K562 (cell line): ENCODE data around the gene EIF1. TPM values are rescaled to one million over a fixed set of nuclear protein-coding genes. Genes with fewer than 3 reads are reported as not detected.

Source experiments
- DACH1 ChIP-seq: fragments of 450-650 bp; IDR thresholded peaks from 2 replicates; pipeline ENCODE4 v1.6.1; 2018; ENCODE audit not compliant: partially characterized antibody
- ETV5 ChIP-seq: sonication (generic); formaldehyde crosslinking; IDR thresholded peaks from 2 replicates; pipeline ENCODE4 v1.4.0; 2020; ENCODE audit warnings: low read depth, mild to moderate bottlenecking, missing genetic modification reagents
- RBM14 ChIP-seq: fragments of 200-400 bp; formaldehyde crosslinking; IDR thresholded peaks from 2 replicates; pipeline ENCODE4 v1.6.1; 2018; ENCODE audit warnings: low read depth, mild to moderate bottlenecking, low read length, moderate library complexity, borderline replicate concordance; ENCODE audit not compliant: insufficient read depth
- ZNF140 ChIP-seq: fragments of 250-450 bp; sonication (Bioruptor Pico); IDR thresholded peaks from 2 replicates; pipeline ENCODE4 v1.8.0; 2021; ENCODE audit warnings: moderate library complexity, mild to moderate bottlenecking, inconsistent platforms
- ZNF589 ChIP-seq: fragments of 200-800 bp; sonication (Bioruptor generic); IDR thresholded peaks from 2 replicates; pipeline ENCODE4 v1.6.1; 2016; ENCODE audit warnings: low read depth, missing genetic modification characterization, missing compliant biosample characterization
- polyA plus RNA-seq, 8 experiments: library from polyadenylated mRNA; depleted of rRNA in 4 of 8; stranded (reverse) in 5 of 8; unstranded in 3 of 8; fragments of >200 nt; fragmentation: Nextera tagmentation in 2 of 8; fragmentation: Illumina TruSeq in 1 of 8; extraction: Ambion mirVana in 2 of 8; extraction: Trizol in 1 of 8; gene quantifications; 2 replicates each; pipeline versions ENCODE4 v1.2.1 to v1.2.3, GENCODE V29; 2011 to 2014; ENCODE audit warnings: inconsistent platforms in 1 of 8, missing spikeins in 1 of 8
- total RNA-seq, 7 experiments: library from RNA; depleted of rRNA in 6 of 7; stranded (reverse); fragments of >200 nt in 6 of 7; fragmentation: Illumina TruSeq in 2 of 7; extraction: Trizol in 2 of 7; gene quantifications; 2 replicates each; pipeline versions ENCODE4 v1.2.1 to v1.2.3, GENCODE V29; 2011 to 2021; ENCODE audit warnings: low replicate concordance in 1 of 7
- TF ChIP-seq, protein P1 (sequence below): sonication (generic); formaldehyde crosslinking; IDR thresholded peaks from 2 replicates; pipeline ENCODE4 v1.8.0; 2022; ENCODE audit warnings: missing genetic modification reagents, mild to moderate bottlenecking, borderline replicate concordance
- TF ChIP-seq, protein P2 (sequence below): fragments of 250-450 bp; sonication (Bioruptor Pico); IDR thresholded peaks from 2 replicates; pipeline ENCODE4 v1.8.0; 2021; ENCODE audit warnings: moderate library complexity, mild to moderate bottlenecking, inconsistent platforms
- TF ChIP-seq, protein P3 (sequence below): fragments of 250-450 bp; sonication (Bioruptor Pico); IDR thresholded peaks from 2 replicates; pipeline ENCODE4 v1.5.0; 2021
- TF ChIP-seq, protein P4 (sequence below): IDR thresholded peaks from 2 replicates; pipeline ENCODE4 v1.6.1; 2011; ENCODE audit not compliant: insufficient read length; ENCODE audit errors: extremely low read depth
- TF ChIP-seq, protein P5 (sequence below), 2 experiments: fragments of 450-650 bp; IDR thresholded peaks; 2 replicates each; pipeline ENCODE4 v1.6.1; 2018; ENCODE audit warnings: mild to moderate bottlenecking in 2 of 2, low read depth in 1 of 2; ENCODE audit not compliant: partially characterized antibody in 2 of 2
- TF ChIP-seq, protein P6 (sequence below): fragments of 450-650 bp; IDR thresholded peaks from 2 replicates; pipeline ENCODE4 v1.6.1; 2016; ENCODE audit warnings: antibody characterized with exemption

Gene EIF1
- total and polyA plus RNA-seq, 9 of the 15 experiments (the other 6 are each of a cell fraction or from before 2014, with no cell fraction given) = 67.0 to 1,204 (median 320) TPM

DNA sequence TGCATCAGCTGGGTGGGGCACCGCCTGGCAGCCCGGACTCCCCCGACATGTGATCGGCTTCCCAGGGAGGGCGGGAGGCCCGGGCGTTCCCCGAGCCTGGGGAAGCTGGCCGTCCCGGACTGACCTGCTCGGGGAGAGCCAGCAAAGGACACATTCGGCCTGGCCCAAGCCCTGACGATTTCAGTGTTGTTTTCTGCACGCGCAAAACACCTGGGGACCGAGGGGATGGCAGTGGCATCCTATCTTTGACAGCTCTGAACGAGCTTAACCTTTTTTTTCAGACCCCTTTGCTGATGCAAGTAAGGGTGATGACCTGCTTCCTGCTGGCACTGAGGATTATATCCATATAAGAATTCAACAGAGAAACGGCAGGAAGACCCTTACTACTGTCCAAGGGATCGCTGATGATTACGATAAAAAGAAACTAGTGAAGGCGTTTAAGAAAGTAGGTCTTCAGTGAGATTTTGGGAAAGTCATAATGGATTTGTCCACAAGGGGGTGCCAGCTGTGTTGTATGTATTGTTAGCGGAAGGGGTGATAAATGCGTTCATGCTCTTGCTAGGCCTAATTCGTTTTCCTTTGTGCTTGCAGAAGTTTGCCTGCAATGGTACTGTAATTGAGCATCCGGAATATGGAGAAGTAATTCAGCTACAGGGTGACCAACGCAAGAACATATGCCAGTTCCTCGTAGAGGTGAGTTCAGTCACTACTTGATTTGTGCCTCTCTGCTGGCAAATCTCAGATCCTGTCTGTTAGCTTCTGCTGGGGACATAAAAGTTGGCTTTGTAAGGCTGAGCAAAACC lies 1.0 kb downstream of the EIF1 start (continued):
- TF ChIP-seq, protein P1, sequence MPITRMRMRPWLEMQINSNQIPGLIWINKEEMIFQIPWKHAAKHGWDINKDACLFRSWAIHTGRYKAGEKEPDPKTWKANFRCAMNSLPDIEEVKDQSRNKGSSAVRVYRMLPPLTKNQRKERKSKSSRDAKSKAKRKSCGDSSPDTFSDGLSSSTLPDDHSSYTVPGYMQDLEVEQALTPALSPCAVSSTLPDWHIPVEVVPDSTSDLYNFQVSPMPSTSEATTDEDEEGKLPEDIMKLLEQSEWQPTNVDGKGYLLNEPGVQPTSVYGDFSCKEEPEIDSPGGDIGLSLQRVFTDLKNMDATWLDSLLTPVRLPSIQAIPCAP = 0 out of 2 replicates have a peak, but pooled peaks have one; percentile 38
- TF ChIP-seq, protein P2, sequence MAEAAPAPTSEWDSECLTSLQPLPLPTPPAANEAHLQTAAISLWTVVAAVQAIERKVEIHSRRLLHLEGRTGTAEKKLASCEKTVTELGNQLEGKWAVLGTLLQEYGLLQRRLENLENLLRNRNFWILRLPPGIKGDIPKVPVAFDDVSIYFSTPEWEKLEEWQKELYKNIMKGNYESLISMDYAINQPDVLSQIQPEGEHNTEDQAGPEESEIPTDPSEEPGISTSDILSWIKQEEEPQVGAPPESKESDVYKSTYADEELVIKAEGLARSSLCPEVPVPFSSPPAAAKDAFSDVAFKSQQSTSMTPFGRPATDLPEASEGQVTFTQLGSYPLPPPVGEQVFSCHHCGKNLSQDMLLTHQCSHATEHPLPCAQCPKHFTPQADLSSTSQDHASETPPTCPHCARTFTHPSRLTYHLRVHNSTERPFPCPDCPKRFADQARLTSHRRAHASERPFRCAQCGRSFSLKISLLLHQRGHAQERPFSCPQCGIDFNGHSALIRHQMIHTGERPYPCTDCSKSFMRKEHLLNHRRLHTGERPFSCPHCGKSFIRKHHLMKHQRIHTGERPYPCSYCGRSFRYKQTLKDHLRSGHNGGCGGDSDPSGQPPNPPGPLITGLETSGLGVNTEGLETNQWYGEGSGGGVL (CRISPR knock-in tag) = no peak
- TF ChIP-seq RBM14 (0 out of 2 replicates have a peak, but pooled peaks have one; percentile 97), ZNF140 (CRISPR knock-in tag) (no peak), DACH1 (no peak), ZNF589 (CRISPR knock-in tag) (no peak), ETV5 (CRISPR knock-in tag) (no peak)
- TF ChIP-seq, protein P3, sequence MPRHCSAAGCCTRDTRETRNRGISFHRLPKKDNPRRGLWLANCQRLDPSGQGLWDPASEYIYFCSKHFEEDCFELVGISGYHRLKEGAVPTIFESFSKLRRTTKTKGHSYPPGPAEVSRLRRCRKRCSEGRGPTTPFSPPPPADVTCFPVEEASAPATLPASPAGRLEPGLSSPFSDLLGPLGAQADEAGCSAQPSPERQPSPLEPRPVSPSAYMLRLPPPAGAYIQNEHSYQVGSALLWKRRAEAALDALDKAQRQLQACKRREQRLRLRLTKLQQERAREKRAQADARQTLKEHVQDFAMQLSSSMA (CRISPR knock-in tag) = peak; percentile 60; the same call in 1 of the 2 replicates
- TF ChIP-seq, protein P4, sequence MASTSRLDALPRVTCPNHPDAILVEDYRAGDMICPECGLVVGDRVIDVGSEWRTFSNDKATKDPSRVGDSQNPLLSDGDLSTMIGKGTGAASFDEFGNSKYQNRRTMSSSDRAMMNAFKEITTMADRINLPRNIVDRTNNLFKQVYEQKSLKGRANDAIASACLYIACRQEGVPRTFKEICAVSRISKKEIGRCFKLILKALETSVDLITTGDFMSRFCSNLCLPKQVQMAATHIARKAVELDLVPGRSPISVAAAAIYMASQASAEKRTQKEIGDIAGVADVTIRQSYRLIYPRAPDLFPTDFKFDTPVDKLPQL = no peak
- TF ChIP-seq, protein P5, sequence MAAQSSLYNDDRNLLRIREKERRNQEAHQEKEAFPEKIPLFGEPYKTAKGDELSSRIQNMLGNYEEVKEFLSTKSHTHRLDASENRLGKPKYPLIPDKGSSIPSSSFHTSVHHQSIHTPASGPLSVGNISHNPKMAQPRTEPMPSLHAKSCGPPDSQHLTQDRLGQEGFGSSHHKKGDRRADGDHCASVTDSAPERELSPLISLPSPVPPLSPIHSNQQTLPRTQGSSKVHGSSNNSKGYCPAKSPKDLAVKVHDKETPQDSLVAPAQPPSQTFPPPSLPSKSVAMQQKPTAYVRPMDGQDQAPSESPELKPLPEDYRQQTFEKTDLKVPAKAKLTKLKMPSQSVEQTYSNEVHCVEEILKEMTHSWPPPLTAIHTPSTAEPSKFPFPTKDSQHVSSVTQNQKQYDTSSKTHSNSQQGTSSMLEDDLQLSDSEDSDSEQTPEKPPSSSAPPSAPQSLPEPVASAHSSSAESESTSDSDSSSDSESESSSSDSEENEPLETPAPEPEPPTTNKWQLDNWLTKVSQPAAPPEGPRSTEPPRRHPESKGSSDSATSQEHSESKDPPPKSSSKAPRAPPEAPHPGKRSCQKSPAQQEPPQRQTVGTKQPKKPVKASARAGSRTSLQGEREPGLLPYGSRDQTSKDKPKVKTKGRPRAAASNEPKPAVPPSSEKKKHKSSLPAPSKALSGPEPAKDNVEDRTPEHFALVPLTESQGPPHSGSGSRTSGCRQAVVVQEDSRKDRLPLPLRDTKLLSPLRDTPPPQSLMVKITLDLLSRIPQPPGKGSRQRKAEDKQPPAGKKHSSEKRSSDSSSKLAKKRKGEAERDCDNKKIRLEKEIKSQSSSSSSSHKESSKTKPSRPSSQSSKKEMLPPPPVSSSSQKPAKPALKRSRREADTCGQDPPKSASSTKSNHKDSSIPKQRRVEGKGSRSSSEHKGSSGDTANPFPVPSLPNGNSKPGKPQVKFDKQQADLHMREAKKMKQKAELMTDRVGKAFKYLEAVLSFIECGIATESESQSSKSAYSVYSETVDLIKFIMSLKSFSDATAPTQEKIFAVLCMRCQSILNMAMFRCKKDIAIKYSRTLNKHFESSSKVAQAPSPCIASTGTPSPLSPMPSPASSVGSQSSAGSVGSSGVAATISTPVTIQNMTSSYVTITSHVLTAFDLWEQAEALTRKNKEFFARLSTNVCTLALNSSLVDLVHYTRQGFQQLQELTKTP (IDR thresholded peaks at IDR 0.05; ENCODE audit: low read depth in 1 of 2, partially characterized antibody in 2 of 2) = peak in 1 of 2 experiments; percentile 66
- TF ChIP-seq, protein P6, sequence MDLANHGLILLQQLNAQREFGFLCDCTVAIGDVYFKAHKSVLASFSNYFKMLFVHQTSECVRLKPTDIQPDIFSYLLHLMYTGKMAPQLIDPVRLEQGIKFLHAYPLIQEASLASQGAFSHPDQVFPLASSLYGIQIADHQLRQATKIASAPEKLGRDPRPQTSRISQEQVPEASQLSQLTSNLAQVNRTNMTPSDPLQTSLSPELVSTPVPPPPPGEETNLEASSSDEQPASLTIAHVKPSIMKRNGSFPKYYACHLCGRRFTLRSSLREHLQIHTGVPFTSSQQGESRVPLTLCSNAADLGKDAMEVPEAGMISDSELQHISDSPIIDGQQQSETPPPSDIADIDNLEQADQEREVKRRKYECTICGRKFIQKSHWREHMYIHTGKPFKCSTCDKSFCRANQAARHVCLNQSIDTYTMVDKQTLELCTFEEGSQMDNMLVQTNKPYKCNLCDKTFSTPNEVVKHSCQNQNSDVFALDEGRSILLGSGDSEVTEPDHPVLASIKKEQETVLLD = no peak
